OCI-LY1 (cell line): Measurements from ENCODE around the gene ZNF366.

ENCODE experiments used
- CTCF ChIP-seq: fragments of 200-600 bp; sonication (generic), shearing (Covaris generic); IDR thresholded peaks from 2 replicates; pipeline ENCODE4 v1.5.1; 2017; ENCODE audit warnings: mild to moderate bottlenecking, antibody characterized with exemption, low read length, moderate library complexity, mixed read lengths
- EZH2 ChIP-seq: fragments of 200-600 bp; sonication (generic), shearing (Covaris generic); IDR thresholded peaks from 2 replicates; pipeline ENCODE4 v1.8.0; 2017; ENCODE audit warnings: borderline replicate concordance, mixed run types, mild to moderate bottlenecking, antibody characterized with exemption, low read length, moderate library complexity, mixed read lengths

GRCh38 chr5:72441094-72441723 lies 66.0 kb downstream of the ZNF366 start:
- TF ChIP-seq CTCF (no peak), EZH2 (no peak)
